Activated CD4-positive, alpha-beta T cell treated with anti-CD3 and anti-CD28 coated beads, Interleukin-10, Interleukin-2, amounts not matched to agents 100 ng/mL and 50 ng/mL, durations not matched to agents 16 hours and 8 hours (primary cell): ENCODE results near the gene ALPG.
A peak's percentile ranks its signal among the peaks of the same experiment; 100 is the strongest.
"Not testable (repeated sequence)": the region's sequence is repeated elsewhere in the genome, so short reads cannot be mapped to it uniquely, and the experiment has no call there.

Experiments
- DNase-seq: peaks from one replicate; pipeline ENCODE4 v3.0.0-alpha.2; 2020

The ALPG gene

GRCh38 chr2:232420463-232421188, 14.0 kb downstream of the ALPG start:
- DNase-seq = peak; percentile 30

GRCh38 chr2:232421189-232421785, 14.6 kb downstream of the ALPG start:
- no peak for DNase-seq

GRCh38 chr2:232422051-232422450, 15.4 kb downstream of the ALPG start:
- DNase-seq = no peak

- DNase-seq = not testable (repeated sequence)
Observed at GRCh38 chr2:232422996-232423395, 16.4 kb downstream of the ALPG start.

- DNase-seq = not testable (repeated sequence)
Observed at GRCh38 chr2:232423407-232423806, 16.8 kb downstream of the ALPG start.

GRCh38 chr2:232431705-232432590, 25.3 kb downstream of the ALPG start:
- DNase-seq = no peak

GRCh38 chr2:232432598-232433184, 26.0 kb downstream of the ALPG start:
- DNase-seq = no peak

- DNase-seq = not testable (repeated sequence)
Observed at GRCh38 chr2:232433622-232434021, 27.0 kb downstream of the ALPG start.

GRCh38 chr2:232434091-232434490, 27.4 kb downstream of the ALPG start:
- no peak for DNase-seq

GRCh38 chr2:232434563-232435374, 28.1 kb downstream of the ALPG start:
- no peak for DNase-seq

GRCh38 chr2:232435375-232435648, 28.7 kb downstream of the ALPG start:
- no peak for DNase-seq

GRCh38 chr2:232435805-232436204, 29.2 kb downstream of the ALPG start:
- DNase-seq = no peak

- no peak for DNase-seq
Observed at GRCh38 chr2:232436381-232437194, 29.9 kb downstream of the ALPG start.

GRCh38 chr2:232437195-232437571, 30.5 kb downstream of the ALPG start:
- no peak for DNase-seq

- no peak for DNase-seq
Observed at GRCh38 chr2:232438091-232438490, 31.4 kb downstream of the ALPG start.

- DNase-seq = peak; percentile 53
Observed at GRCh38 chr2:232438951-232439757, 32.5 kb downstream of the ALPG start.

- DNase-seq = no peak
Observed at GRCh38 chr2:232439758-232440135, 33.1 kb downstream of the ALPG start.

GRCh38 chr2:232440220-232441018, 33.8 kb downstream of the ALPG start:
- peak; percentile 89 for DNase-seq

GRCh38 chr2:232441147-232441651, 34.6 kb downstream of the ALPG start:
- no peak for DNase-seq

GRCh38 chr2:232441922-232442321, 35.3 kb downstream of the ALPG start:
- not testable (repeated sequence) for DNase-seq
